Neural cell (in vitro differentiated cells): ENCODE measurements around the gene SLC25A24. TPM values are rescaled to one million over a fixed set of nuclear protein-coding genes. Genes with fewer than 3 reads are reported as not detected.

Source experiments
- H2AFZ ChIP-seq: fragments of 200-600, 300-800 bp; sonication (generic), shearing (Covaris generic); 2 replicates; pipeline ENCODE4 v1.6.0; 2014; ENCODE audit warnings: low read depth, mild to moderate bottlenecking, antibody characterized with exemption, low read length, moderate library complexity
- H3F3A ChIP-seq: fragments of 200-600 bp; shearing (Covaris generic); 2 replicates; pipeline ENCODE4 v1.6.1; 2016; ENCODE audit warnings: mild to moderate bottlenecking, moderate library complexity, mixed read lengths, antibody characterized with exemption, low read length; ENCODE audit not compliant: insufficient read depth, poor library complexity, severe bottlenecking
- H3K27ac ChIP-seq: fragments of 200-600, 300-800 bp; sonication (generic), shearing (Covaris generic); 2 replicates; pipeline ENCODE4 v1.5.1; 2014; ENCODE audit warnings: mild to moderate bottlenecking, low read length, moderate library complexity
- H3K27me3 ChIP-seq: fragments of 300-800, 200-600 bp; sonication (generic), shearing (Covaris generic); 2 replicates; pipeline ENCODE4 v1.6.0; 2014; ENCODE audit warnings: mild to moderate bottlenecking, low read depth, low read length, moderate library complexity; ENCODE audit not compliant: insufficient read depth
- H3K36me3 ChIP-seq: fragments of 300-800, 200-600 bp; sonication (generic), shearing (Covaris generic); 2 replicates; pipeline ENCODE4 v1.5.1; 2014; ENCODE audit warnings: mild to moderate bottlenecking, antibody characterized with exemption, low read length, moderate library complexity; ENCODE audit not compliant: insufficient read depth
- H3K4me2 ChIP-seq: fragments of 300-800, 200-600 bp; sonication (generic), shearing (Covaris generic); 2 replicates; pipeline ENCODE4 v1.6.0; 2014; ENCODE audit warnings: mild to moderate bottlenecking, low read length
- H3K4me3 ChIP-seq: fragments of 300-800, 200-600 bp; sonication (generic), shearing (Covaris generic); 2 replicates; pipeline ENCODE4 v1.5.1; 2014; ENCODE audit warnings: mild to moderate bottlenecking, low read length, moderate library complexity
- H3K79me2 ChIP-seq: fragments of 200-600 bp; shearing (Covaris generic); replicated peaks from 2 replicates; pipeline ENCODE4 v1.6.0; 2014; ENCODE audit warnings: mild to moderate bottlenecking, low read length, moderate library complexity; ENCODE audit not compliant: insufficient read depth
- H3K9ac ChIP-seq: fragments of 300-800, 200-600 bp; sonication (generic), shearing (Covaris generic); 2 replicates; pipeline ENCODE4 v1.6.1; 2016; ENCODE audit warnings: mild to moderate bottlenecking, low read length, mixed read lengths
- H3K9me2 ChIP-seq: fragments of 200-600 bp; shearing (Covaris generic); 2 replicates; pipeline ENCODE4 v1.6.1; 2016; ENCODE audit warnings: mild to moderate bottlenecking, low read length, mixed read lengths; ENCODE audit not compliant: insufficient read depth
- H3K9me3 ChIP-seq: fragments of 200-600, 300-800 bp; sonication (generic), shearing (Covaris generic); 2 replicates; pipeline ENCODE4 v1.6.1; 2016; ENCODE audit warnings: mild to moderate bottlenecking, mixed run types, low read length, moderate library complexity, mixed read lengths
- H4K20me1 ChIP-seq: fragments of 200-600 bp; shearing (Covaris generic); 2 replicates; pipeline ENCODE4 v1.6.1; 2016; ENCODE audit warnings: mild to moderate bottlenecking, mixed run types; ENCODE audit not compliant: insufficient read depth
- EP300 ChIP-seq: fragments of 450-650 bp; conservative IDR thresholded peaks from 2 replicates; pipeline ENCODE4 v1.6.1; 2014; ENCODE audit warnings: antibody characterized with exemption, mild to moderate bottlenecking, moderate library complexity; ENCODE audit not compliant: poor library complexity, severe bottlenecking
- EZH2 ChIP-seq: fragments of 200-600, 300-800 bp; shearing (Covaris generic), sonication (generic); IDR thresholded peaks from 2 replicates; pipeline ENCODE4 v1.6.1; 2014; ENCODE audit warnings: antibody characterized with exemption, low read length, borderline replicate concordance, mild to moderate bottlenecking; ENCODE audit not compliant: insufficient read depth, poor library complexity, severe bottlenecking
- MXI1 ChIP-seq: fragments of 450-650 bp; conservative IDR thresholded peaks from 2 replicates; pipeline ENCODE4 v1.6.1; 2014; ENCODE audit warnings: antibody characterized with exemption, mild to moderate bottlenecking; ENCODE audit not compliant: poor library complexity, severe bottlenecking
- POLR2AphosphoS5 ChIP-seq: IDR thresholded peaks from 2 replicates; pipeline ENCODE4 v1.6.1; 2012
- RAD21 ChIP-seq: fragments of 450-650 bp; conservative IDR thresholded peaks from 2 replicates; pipeline ENCODE4 v1.6.1; 2014; ENCODE audit warnings: antibody characterized with exemption, mild to moderate bottlenecking, moderate library complexity
- SMC3 ChIP-seq: fragments of 450-650 bp; conservative IDR thresholded peaks from 2 replicates; pipeline ENCODE4 v1.6.1; 2014; ENCODE audit warnings: antibody characterized with exemption, mild to moderate bottlenecking, moderate library complexity; ENCODE audit not compliant: poor library complexity
- TAF1 ChIP-seq: IDR thresholded peaks from 2 replicates; pipeline ENCODE4 v1.6.1; 2012; ENCODE audit warnings: low read depth
- polyA plus RNA-seq: library from polyadenylated mRNA; depleted of rRNA; stranded (reverse); fragments of >200 nt; gene quantifications from 2 replicates; pipeline ENCODE4 v1.2.3, GENCODE V29; 2014
- TF ChIP-seq, protein P1 (sequence below): IDR thresholded peaks from 2 replicates; pipeline ENCODE4 v1.6.1; 2012; ENCODE audit warnings: borderline replicate concordance
- TF ChIP-seq, protein P2 (sequence below): fragments of 450-650 bp; IDR thresholded peaks from 2 replicates; pipeline ENCODE4 v1.5.1; 2014; ENCODE audit warnings: antibody characterized with exemption, mild to moderate bottlenecking, moderate library complexity; ENCODE audit not compliant: poor library complexity, severe bottlenecking

Gene SLC25A24
- polyA plus RNA-seq, 1 donor from 2014 or later, result 25.5 TPM

DNA sequence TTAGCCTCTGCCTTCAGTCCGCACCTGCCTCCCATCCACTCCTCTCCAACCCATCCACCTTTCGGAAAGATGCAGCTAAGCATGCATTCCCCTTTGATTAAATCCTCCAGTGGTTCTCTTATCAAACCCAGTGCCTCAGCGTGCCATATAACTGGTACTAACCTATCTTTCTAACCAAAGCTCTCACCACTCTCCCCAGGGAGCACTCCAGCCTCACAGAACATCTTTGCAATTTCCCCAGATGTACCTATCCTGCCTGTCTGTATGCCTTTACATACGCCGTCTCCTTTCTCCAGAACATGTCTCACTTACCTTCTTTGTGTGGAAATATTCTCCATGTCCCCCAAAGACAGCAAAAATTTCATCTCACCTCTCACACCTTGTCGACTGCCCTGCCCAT is 80.0 kb downstream of the SLC25A24 start:
- Histone ChIP-seq H3K27ac (no peak overlapping the region), H3K27me3 (no peaks in the 10 kb centered on the region), H3K4me3 (no peak overlapping the region), H3K79me2 (no peaks in the 10 kb centered on the region), H3F3A (no peaks in the 10 kb centered on the region), H3K9me2 (no peaks in the 10 kb centered on the region), H3K9me3 (no peaks in the 10 kb centered on the region), H3K4me2 (no peak overlapping the region), H2AFZ (no peak overlapping the region), H3K9ac (no peak overlapping the region), H4K20me1 (no peaks in the 10 kb centered on the region), H3K36me3 (no peaks in the 10 kb centered on the region)
- no peak for TF ChIP-seq TAF1
- no peak for TF ChIP-seq POLR2AphosphoS5
- TF ChIP-seq SMC3, result no peak
- TF ChIP-seq RAD21, result no peak
- TF ChIP-seq, protein P1, sequence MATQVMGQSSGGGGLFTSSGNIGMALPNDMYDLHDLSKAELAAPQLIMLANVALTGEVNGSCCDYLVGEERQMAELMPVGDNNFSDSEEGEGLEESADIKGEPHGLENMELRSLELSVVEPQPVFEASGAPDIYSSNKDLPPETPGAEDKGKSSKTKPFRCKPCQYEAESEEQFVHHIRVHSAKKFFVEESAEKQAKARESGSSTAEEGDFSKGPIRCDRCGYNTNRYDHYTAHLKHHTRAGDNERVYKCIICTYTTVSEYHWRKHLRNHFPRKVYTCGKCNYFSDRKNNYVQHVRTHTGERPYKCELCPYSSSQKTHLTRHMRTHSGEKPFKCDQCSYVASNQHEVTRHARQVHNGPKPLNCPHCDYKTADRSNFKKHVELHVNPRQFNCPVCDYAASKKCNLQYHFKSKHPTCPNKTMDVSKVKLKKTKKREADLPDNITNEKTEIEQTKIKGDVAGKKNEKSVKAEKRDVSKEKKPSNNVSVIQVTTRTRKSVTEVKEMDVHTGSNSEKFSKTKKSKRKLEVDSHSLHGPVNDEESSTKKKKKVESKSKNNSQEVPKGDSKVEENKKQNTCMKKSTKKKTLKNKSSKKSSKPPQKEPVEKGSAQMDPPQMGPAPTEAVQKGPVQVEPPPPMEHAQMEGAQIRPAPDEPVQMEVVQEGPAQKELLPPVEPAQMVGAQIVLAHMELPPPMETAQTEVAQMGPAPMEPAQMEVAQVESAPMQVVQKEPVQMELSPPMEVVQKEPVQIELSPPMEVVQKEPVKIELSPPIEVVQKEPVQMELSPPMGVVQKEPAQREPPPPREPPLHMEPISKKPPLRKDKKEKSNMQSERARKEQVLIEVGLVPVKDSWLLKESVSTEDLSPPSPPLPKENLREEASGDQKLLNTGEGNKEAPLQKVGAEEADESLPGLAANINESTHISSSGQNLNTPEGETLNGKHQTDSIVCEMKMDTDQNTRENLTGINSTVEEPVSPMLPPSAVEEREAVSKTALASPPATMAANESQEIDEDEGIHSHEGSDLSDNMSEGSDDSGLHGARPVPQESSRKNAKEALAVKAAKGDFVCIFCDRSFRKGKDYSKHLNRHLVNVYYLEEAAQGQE, result no peak
- TF ChIP-seq, protein P2, sequence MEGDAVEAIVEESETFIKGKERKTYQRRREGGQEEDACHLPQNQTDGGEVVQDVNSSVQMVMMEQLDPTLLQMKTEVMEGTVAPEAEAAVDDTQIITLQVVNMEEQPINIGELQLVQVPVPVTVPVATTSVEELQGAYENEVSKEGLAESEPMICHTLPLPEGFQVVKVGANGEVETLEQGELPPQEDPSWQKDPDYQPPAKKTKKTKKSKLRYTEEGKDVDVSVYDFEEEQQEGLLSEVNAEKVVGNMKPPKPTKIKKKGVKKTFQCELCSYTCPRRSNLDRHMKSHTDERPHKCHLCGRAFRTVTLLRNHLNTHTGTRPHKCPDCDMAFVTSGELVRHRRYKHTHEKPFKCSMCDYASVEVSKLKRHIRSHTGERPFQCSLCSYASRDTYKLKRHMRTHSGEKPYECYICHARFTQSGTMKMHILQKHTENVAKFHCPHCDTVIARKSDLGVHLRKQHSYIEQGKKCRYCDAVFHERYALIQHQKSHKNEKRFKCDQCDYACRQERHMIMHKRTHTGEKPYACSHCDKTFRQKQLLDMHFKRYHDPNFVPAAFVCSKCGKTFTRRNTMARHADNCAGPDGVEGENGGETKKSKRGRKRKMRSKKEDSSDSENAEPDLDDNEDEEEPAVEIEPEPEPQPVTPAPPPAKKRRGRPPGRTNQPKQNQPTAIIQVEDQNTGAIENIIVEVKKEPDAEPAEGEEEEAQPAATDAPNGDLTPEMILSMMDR, result no peak
- no peak for TF ChIP-seq EZH2
- no peak for TF ChIP-seq EP300
- TF ChIP-seq MXI1, result no peak

- Histone ChIP-seq H3K79me2 (no peaks in the 10 kb centered on the region), H3F3A (no peaks in the 10 kb centered on the region), H3K9ac (no peak overlapping the region), H3K36me3 (no peaks in the 10 kb centered on the region), H3K9me3 (no peaks in the 10 kb centered on the region), H2AFZ (no peak overlapping the region), H4K20me1 (no peaks in the 10 kb centered on the region), H3K4me2 (no peak overlapping the region), H3K9me2 (no peaks in the 10 kb centered on the region), H3K27ac (no peak overlapping the region), H3K4me3 (no peak overlapping the region), H3K27me3 (no peaks in the 10 kb centered on the region)
- no peak for TF ChIP-seq MXI1
- no peak for TF ChIP-seq TAF1
- no peak for TF ChIP-seq SMC3
Measured at GRCh38 chr1:108119500-108119899, 80.6 kb downstream of the SLC25A24 start.
